Endothelial cell of umbilical vein (primary cell): ENCODE data around the gene TMEM62.

Experiments
- CTCF ChIP-seq, 2 donors: IDR thresholded peaks; 1 replicate in 1 of 2; 2 replicates in 1 of 2; pipeline ENCODE4 v1.5.1; 2011; ENCODE audit warnings: low read length in 2 of 2, mild to moderate bottlenecking in 2 of 2, moderate library complexity in 2 of 2, control low read depth in 1 of 2, inconsistent platforms in 1 of 2, low read depth in 1 of 2; ENCODE audit not compliant: insufficient read depth in 1 of 2; ENCODE audit errors: extremely low read depth in 1 of 2
- EZH2 ChIP-seq: IDR thresholded peaks from 2 replicates; pipeline ENCODE4 v1.6.1; 2012; ENCODE audit warnings: borderline replicate concordance, low read depth, mild to moderate bottlenecking, moderate library complexity, low read length, inconsistent platforms; ENCODE audit not compliant: severe bottlenecking
- FOS ChIP-seq: IDR thresholded peaks from 2 replicates; pipeline ENCODE4 v1.6.1; 2011; ENCODE audit warnings: mild to moderate bottlenecking, low read length, moderate library complexity, borderline replicate concordance; ENCODE audit not compliant: insufficient read depth
- GATA2 ChIP-seq: IDR thresholded peaks from 2 replicates; pipeline ENCODE4 v1.7.0; 2011; ENCODE audit warnings: low read depth, mild to moderate bottlenecking, moderate library complexity, mixed read lengths, low read length; ENCODE audit not compliant: insufficient read length, insufficient read depth
- JUN ChIP-seq: IDR thresholded peaks from 2 replicates; pipeline ENCODE4 v1.6.1; 2011; ENCODE audit warnings: borderline replicate concordance, low read depth; ENCODE audit not compliant: insufficient read length, insufficient read depth
- MAX ChIP-seq: IDR thresholded peaks from 2 replicates; pipeline ENCODE4 v1.6.1; 2011; ENCODE audit not compliant: insufficient read depth, insufficient read length
- MYC ChIP-seq: IDR thresholded peaks from one replicate; pipeline ENCODE4 v1.6.1; 2011; ENCODE audit warnings: mild to moderate bottlenecking, low read depth, low read length
- POLR2A ChIP-seq: IDR thresholded peaks from 2 replicates; pipeline ENCODE4 v1.6.1; 2012; ENCODE audit warnings: low read depth, mild to moderate bottlenecking, control low read depth, low read length
- POLR2AphosphoS5 ChIP-seq: IDR thresholded peaks from 2 replicates; pipeline ENCODE4 v1.6.1; 2012; ENCODE audit warnings: low read depth, mild to moderate bottlenecking, control low read depth, low read length, moderate library complexity; ENCODE audit not compliant: insufficient read depth

- TF ChIP-seq CTCF (IDR thresholded peaks at IDR 0.05; ENCODE audit: extremely low read depth in 1 of 2, insufficient read depth in 1 of 2, low read depth in 1 of 2, low read length in 2 of 2) (no peak), POLR2A (no peak), EZH2 (no peak), MAX (no peak), POLR2AphosphoS5 (no peak), MYC (no peak), GATA2 (no peak), FOS (no peak), JUN (no peak)
Measured at GRCh38 chr15:43103907-43104306, 29.5 kb upstream of the TMEM62 start.
